ENCODE data around the gene WWC1.

The WWC1 gene

DNA sequence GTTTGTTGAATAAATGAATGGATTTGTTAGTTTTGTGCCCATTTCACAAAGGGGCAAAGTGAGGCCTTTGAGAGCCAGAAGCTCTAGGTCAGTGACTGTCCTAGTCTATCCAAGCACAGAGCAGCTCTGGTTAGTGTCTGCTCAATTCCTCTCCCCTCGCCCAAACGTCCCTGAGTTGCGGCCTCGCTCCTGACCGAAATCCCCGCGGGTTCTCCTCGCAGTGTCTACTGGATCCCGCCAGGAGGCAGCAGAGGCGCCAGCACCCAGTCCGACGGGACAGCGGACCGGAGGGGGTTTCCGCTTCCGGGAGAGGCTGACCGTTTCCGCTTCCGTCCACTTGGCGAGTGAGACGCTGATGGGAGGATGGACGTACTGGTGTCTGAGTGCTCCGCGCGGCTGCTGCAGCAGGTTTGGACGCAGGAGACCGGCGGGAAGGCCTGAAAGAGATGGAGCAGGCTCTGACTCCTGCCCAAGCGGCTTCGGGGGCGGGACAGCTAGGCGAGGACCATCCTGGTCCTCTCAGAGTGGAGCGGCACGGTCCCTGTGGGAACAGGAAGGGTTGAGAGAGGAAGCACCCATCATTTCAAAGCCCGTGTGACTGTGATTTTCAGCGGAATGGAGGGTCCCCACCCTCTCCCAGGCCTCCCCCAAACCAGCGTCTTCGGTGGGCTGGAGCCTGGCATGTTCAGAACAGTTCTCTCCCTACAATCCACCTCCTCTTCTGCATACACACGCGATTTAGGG, 194.9 kb downstream of the WWC1 start, which contains the start of gene RARS1:
Gene RARS1, plus strand, starts transcription at position 336 of the 744 bp plus-strand sequence. Its CDS starts 28 bp downstream, at position 364.
- DNase-seq (ENCODE audit: low read depth in 2 of 2) = peak; percentile 80

GRCh38 chr5:168489059-168489458, 197.6 kb downstream of the WWC1 start:
- DNase-seq (ENCODE audit: low read depth in 2 of 2) = no peak

DNA sequence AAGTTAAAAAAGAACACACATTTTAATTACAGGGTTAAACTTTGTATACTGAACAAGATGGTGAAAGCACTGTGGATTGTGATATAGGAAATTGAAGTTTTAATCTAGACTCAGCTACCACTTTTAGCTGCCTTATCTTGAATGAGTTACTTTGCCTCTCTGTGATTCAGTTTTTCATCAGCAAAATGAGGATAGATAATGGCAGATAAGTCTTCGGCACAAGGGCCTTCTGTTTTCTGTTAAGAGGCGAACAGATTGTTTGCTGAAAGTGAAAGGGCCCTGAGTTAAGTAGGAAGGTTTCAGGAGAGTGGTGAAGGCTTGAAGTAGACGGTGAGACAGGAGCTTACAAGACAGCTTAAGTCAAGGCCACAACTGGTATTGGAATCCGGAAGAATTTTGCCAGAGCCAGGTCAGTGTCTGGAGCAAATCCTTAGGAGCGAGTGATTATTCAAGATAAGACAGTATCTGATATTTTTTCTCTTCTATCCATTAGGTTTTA, 202.7 kb downstream of the WWC1 start:
- no peak for DNase-seq (ENCODE audit: low read depth in 2 of 2)

DNA sequence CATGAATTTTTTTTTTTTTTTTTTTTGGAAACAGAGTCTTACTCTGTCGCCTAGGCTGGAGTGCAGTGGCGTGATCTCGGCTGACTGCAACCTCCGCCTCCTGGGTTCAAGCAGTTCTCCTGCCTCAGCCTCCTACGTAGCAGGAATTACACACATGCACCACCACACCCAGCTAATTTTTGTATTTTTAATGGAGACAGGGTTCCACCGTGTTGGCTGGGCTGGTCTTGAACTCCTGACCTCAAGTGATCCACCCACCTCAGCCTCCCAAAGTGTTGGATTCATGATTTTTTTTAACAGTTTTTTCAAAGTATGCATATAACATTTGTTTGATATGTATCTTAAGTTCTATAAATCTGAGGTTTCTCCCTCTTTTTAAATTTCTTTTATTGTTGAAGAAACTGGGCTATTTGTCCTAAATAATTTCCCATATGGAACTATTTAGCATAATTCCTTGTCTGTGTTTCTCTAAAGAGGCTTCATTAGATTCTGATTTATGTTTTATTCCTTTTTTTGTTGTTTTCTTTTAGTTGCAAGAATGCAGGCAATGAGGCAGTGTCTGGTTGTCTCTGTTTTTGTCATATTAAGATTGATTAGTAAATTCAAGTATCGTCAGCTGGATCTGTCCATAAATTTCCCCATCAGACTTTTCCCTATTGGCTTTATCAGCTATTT, 211.3 kb downstream of the WWC1 start:
- no peak for DNase-seq (ENCODE audit: low read depth in 2 of 2)

DNA sequence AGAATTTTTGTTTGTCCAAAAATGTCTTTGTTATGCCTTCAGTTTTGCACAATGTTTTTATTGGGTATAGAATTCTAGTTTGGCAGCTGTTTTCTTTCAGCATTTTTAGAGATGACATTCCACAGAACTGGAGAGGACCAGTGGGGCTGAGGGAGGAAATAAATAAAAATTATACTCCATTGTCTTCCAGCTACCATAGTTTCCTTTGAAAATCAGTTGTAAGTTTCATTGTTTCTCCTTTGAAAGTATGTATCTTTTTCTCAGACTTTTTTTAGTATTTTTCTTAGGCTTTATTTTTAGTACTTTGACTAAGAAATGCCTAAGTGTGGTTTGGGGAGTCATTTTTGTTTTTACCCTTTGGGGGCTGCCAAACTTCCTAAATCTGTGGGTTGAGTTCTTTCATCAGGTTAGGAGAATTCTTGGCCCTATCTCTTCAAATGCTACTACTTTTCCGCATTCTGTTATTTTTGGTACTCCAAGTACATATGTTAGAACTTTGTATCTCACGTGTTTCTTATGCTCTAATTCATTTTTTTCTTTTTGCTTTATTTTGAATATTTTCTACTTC, 222.5 kb downstream of the WWC1 start:
- DNase-seq (ENCODE audit: low read depth in 2 of 2) = no peak
